ENCODE data around the gene STX7.

Gene STX7

DNA sequence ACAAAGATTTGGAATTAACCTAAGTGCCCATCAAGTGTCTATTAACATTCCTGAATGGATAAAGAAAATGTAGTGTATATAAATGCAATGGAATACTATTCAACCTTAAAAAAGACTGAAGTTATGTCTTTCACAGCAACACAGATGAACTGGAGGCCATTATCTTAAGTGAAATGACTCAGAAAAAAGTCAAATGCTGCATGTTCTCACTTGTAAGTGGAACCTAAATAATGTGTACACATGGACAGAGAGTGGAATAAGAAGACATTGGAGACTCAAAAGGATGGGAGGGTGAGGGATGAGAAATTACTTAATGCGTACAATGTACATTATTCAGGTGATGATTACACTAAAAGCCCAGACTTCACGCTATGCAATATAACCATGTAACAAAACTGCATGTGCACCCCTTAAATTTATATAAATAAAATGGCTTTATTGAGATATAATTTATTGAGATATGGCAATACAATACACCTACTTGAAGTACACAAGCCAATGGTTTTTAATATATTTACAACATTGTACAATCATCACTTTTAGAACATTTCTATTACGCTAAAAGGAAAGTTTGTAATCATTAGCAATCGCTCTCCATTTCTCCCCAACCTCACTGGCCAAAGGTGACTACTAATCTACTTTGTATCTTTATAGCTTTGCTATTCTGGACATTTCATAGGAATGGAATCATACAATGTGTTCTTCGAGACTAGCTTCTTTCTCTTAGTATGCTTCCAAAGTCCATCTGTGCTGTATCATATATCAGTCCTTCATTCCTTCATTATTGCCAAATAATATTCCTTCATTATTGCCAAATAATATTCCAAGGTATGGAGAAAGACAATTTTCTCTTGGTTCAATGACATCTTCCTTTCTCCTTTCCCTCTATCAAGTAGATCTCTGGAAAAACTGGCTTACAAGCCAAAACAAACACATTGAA, 5.8 kb downstream of the STX7 start:
- no peak for DNase-seq

DNA sequence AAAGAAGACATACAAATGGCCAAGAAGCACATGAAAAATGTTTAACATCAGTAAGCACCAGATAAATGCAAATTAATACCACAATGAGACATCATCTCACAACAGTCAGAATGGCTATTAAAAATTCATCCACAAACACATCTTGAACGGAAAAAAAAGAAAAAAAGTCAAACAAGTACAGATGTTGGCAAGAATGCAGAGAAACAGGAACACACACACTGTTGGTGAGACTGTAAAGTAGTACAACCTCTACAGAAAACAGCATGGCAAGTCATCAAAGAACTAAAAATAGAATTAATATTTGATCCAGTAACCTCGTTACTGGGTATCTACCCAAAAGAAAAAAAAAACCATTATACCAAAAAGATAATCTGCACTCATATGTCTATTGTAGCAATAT, 6.5 kb downstream of the STX7 start:
- no peak for DNase-seq

DNA sequence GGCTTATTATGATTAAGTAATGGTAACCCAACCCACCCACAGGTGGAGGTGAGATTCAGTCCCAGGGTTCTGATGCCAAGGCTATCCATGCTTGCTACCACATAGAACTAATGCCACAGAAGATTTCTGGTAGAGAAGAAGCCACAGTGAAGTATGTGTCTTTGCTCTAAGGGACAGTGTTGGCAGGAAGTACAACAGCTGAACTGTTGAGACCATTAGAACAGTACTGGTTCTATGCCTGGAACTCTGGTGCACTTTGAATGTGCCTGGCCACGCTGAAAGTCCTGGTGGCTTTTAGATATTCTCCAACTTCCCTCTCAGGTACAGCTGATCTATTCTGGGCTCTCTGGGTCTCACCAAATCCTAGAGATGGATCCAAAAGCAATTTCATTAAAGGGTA, 7.8 kb downstream of the STX7 start:
- no peak for DNase-seq

DNA sequence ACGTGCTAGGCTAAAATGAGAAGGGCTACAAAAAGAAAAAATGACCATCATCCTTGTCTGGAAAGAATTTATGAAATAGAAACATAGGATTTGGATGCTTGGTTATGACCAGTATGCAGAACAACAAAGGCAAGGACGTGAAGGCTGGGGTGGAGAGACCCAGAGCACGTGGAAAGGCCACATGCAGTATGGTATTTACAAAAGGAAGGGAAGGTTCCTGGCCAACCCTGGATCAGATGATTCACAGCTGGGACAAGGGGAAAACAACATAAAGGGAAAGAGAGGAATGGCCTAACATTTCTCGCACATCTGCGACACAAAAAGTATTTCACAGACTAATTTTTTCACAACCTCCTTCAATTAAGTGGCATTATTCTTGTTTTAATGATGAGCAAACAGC, 8.2 kb downstream of the STX7 start:
- no peak for DNase-seq

DNA sequence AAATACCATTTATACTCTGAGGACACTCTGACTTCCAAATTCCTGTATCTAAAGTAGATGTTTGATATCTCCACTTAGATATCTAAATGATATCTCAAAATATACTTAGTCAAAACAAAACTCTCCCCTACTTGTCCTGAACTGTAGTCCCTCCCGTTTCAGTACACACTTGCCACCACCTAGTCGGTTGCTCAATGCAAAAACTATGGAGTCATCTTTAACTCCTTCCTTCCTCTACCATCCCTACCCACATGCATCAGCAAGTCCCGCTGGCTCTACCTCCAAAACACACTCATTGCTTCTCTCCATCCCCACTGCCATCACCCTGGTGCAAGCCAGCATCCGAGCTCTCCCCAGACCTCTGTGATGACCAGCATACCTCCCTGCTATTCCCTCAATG, 13.2 kb downstream of the STX7 start:
- no peak for DNase-seq

DNA sequence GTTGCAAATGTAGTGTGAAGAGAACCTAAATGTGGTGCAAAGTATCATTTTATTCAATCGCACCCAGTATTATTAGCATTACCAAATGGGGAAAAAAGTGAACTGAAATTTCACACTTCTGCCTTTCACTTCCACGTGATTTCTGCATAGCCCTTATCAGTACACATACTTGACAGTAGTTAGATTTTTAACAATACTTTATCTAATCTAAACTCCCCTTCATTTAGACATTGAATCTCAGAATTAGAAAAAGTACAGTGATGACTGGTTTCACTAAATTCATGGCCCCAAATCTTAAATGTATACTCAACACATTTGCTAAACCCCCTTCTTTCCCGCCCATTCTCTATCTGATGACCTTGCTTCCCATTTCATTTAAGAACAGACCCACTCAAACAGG, 14.3 kb downstream of the STX7 start:
- no peak for DNase-seq

- no peak for DNase-seq
These were observed 16.3 kb downstream of the STX7 start for GRCh38 chr6:132496519-132497180.

DNA sequence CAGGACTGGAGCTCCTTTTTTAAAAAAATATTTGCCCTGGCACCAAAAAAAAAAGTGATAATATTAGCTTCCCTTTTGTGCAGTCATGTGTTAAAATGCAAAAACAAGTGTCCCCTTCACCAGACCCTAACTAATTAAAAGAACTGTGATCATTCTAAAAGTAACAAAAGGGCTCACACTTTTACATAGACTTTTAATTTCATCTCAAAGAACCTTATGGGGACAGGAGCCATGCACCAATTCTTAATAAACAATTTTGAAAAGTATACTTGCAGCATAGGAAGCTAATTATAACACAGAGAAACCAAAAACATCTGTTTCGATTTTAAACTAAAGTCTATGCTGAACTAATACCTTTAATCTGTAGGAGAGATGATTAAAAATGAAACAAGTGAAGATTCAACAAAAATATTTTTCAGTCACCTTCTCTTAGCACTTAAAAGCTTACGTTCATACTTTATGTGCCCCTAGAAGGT, 17.3 kb downstream of the STX7 start:
- no peak for DNase-seq

GRCh38 chr6:132494954-132495353, 18.0 kb downstream of the STX7 start:
- DNase-seq: no peak

- DNase-seq: no peak
These were observed 21.0 kb downstream of the STX7 start for GRCh38 chr6:132491881-132492280.

GRCh38 chr6:132491303-132491702, 21.6 kb downstream of the STX7 start:
- DNase-seq: no peak

DNA sequence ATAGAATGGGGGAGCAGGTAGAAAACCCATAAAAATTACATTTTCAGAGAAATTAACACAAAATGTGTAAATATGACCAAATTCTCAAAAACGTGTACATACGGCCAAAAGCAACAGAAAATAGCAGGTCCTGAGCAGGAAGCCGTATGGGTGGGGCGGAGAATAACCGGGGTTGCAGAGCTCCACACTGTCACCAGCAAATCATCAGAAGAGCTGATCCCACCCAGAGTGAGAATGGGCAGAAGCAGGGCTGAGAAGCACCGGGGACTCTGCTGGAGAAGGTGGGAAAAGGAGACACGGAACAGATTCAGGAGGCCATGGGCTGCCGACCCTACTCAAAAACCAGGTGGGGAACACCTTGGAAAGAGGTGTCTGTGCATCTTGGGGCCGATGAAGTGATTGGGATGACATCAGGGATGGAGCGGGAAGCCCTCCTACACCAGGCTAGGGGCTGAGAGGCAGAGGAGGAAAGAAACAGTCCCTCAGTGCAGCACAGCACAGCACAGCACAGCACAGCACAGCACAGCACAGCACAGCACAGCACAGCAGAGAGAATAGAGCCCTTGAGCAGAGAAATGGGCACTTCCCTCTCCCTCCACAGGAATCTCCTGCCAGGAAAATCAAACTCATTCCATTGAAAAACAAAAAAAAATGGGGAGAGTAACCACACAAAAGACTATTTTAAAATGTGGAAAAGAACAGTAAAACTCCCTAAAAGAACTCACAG, 22.3 kb downstream of the STX7 start:
- DNase-seq: no peak

DNA sequence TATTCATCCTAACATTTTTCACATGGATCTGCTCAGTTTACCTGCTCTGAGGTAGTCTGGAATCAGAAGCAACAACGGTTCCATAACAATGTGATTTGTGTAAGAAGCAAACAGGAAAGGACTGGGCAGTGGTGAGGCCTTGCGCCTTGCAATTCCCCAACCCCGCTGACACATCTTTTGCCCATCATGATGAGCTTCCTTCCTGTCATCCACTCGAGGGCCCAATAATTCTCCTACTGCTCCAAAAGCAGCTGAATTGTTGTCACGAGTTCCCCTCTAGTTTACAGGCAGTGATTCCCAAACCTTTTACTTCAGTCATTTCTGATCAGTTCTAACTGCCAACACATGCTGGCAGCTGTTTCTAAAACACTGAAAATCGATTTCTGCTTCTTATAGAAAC, 22.9 kb downstream of the STX7 start:
- no peak for DNase-seq

DNA sequence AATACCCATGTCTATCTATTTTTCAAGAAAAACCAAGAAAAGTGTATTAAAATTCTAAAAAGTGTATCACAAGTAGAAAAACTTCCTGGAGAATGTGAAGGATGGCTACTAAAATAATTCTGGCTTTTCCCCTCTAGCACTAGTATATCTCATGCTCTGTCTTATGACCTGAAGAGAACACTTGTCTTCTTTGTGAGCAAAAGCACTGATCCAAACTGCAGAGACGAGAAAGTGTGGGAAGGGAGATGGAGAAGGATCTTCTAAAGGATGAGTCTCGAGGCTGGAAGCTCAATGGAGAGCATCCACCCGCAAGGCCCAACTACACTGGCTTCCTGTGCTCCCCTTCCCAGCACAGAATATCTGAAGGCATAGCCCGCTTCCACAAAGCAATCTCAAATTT, 23.5 kb downstream of the STX7 start:
- no peak for DNase-seq

- no peak for DNase-seq
These were observed 25.2 kb downstream of the STX7 start for GRCh38 chr6:132487762-132488161.

- no peak for DNase-seq
These were observed 28.3 kb downstream of the STX7 start for GRCh38 chr6:132484680-132485018.

DNA sequence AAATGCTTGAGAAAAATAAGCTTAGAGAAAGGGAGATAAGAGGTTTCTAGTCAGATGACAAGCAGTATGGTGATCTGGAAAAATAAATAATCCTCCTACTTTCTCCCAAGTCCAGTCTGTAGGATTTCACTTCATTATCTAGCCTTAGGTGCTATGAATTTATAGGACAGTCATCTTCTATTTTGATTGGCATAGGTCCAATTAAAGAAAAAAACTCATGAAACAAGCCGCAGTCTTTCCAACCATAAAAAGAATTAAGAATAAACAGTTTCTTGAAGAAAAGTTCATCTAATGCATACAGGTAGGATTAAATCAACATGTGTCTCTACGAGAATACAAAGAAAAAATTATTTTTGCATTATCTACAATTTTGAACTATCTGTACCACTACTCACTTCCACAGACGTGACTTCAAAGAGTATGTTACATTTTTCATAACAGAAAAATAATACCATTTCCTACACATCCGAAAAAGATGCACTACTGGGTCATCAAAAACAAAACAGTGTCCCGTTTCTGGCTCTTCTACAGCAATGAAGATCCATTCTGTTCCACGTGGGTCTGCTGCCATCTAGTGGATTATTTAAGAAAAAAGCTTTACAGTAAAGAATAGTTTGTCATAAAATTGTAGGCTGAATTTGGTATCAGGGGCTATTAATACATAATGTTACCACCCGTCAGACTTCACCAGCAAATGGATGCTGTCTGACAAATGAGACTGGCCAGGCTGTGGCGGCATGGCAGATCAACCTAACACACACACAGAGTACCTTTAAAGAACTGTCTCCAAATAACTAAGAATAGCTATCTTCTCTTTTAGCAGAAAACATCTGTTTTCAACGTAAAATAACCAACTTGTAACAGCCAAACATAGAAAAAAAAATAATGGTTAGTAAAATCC, 28.9 kb downstream of the STX7 start:
- peak; percentile 19 for DNase-seq

DNA sequence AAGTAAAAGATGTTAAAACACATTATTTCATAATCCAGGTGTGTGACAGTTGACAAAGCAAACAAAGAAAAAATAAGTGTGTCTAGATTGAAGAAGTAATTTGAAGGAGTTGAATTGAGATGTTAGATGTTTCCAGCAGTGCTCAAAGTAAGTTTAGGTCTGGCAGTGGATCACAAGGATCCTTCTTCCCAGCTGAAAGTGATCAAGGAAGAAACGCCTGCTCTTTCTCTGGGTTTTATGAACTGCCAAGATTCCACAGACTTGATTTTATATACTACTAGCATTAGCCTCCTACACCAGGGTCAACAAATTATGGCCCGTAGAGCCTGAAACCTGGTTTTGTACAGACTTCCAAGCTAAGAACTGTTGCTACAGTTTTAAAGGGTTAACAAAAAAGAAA, 30.3 kb downstream of the STX7 start:
- no peak for DNase-seq

GRCh38 chr6:132481189-132481588, 31.7 kb downstream of the STX7 start:
- no peak for DNase-seq

GRCh38 chr6:132479131-132479530, 33.8 kb downstream of the STX7 start:
- no peak for DNase-seq

- no peak for DNase-seq
These were observed 34.2 kb downstream of the STX7 start for GRCh38 chr6:132478674-132479073.

DNA sequence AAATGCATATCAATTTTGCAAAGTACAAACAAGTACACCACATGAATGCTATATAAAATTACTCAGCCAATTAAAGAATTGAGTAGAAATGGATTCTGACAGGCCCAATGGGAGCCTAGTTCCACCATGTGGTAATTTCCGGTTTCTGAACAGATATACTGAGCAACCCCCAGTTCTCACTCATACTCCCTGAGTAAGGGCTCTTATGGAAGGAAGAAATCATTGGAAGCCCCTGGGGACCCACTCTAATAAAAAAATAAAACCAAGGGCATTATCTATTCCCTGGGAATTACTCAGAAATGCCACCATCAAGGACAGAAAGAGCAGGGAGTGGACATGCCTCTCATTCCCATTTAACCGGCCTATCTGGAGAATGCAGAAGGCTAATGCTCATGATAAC, 34.6 kb downstream of the STX7 start:
- no peak for DNase-seq

- no peak for DNase-seq
These were observed 36.2 kb downstream of the STX7 start for GRCh38 chr6:132476688-132477087.

Data from NCI-H524 treated with DMSO at 0.1 percent for 48 hours (cell line).